ENCODE data around the gene SV2A.
"Not testable (repeated sequence)": the region's sequence is repeated elsewhere in the genome, so short reads cannot be mapped to it uniquely, and the experiment has no call there.

SV2A gene, protein sequence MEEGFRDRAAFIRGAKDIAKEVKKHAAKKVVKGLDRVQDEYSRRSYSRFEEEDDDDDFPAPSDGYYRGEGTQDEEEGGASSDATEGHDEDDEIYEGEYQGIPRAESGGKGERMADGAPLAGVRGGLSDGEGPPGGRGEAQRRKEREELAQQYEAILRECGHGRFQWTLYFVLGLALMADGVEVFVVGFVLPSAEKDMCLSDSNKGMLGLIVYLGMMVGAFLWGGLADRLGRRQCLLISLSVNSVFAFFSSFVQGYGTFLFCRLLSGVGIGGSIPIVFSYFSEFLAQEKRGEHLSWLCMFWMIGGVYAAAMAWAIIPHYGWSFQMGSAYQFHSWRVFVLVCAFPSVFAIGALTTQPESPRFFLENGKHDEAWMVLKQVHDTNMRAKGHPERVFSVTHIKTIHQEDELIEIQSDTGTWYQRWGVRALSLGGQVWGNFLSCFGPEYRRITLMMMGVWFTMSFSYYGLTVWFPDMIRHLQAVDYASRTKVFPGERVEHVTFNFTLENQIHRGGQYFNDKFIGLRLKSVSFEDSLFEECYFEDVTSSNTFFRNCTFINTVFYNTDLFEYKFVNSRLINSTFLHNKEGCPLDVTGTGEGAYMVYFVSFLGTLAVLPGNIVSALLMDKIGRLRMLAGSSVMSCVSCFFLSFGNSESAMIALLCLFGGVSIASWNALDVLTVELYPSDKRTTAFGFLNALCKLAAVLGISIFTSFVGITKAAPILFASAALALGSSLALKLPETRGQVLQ

DNA sequence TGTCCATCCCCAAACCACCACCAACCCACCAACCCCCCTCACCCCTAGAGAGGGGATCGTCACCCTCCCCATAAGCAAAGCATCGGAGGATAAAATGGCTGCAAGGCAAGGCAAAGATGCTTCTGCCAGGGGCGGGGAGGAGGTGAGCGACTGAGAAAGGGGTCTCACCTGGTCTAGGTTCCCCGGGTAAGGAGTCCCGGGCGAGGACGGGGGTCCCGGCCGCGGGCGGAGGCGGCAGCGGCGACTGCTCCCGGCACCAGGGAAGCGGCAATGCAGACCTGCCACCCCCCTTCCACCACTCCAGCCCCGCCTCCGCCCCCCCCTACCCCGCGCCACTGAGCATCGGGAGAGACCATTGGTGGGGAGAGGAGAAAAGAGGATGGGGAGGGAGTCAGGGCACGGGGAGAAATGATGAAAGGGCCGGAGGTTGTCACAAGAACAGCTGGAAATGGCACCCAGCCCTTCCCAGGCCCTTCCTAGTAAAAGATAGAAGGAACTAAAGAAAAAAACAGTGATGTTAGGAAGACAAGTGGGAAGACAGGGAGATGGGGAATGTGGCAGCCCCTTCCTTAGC, at the start of gene SV2A:
TSS of gene SV2A (minus strand) at position 274 of the 574 bp plus-strand sequence. CDS start 4,004 bp downstream, outside the sequence.
- no peak for DNase-seq (ENCODE audit: low read depth in 2 of 2)

DNA sequence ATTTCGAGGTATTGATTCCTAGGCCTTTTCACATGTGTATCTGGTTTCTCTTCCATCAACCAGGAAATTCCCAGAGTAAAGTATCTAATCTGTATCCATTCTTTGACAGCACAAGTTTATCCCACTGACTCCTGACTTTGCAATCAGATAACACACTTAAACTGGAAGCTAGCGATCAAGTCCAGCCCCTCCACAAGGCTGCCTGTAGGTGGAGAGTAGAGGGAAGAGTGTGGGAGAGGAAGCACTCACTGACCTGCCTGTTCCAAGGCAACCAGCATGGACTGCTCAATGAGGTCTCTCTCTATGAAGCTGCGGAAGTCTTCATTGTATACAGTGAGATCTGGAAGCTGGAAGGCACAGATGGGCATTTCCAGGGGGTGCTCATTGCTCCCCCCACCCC, 49.4 kb upstream of the SV2A start:
- no peak for DNase-seq (ENCODE audit: low read depth in 2 of 2)

DNA sequence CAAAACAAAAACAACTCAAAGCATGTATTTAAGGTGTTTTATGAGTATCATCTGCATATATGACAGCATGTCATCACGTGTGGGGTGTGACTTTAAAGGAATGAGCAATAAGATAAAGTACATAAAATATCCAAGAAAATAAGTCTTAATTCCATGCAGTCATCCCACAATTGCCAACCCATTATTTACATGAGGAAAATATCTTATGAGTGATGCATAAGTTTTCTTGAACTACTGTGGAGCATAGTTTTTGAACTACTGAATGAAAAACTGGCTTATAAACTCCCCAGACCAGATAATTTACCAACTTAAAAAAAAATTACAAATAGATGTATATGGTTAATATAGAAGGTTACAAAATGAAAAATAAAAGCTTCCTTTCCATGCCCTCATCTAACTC, 48.8 kb upstream of the SV2A start:
- DNase-seq (ENCODE audit: low read depth in 2 of 2) = no peak

DNA sequence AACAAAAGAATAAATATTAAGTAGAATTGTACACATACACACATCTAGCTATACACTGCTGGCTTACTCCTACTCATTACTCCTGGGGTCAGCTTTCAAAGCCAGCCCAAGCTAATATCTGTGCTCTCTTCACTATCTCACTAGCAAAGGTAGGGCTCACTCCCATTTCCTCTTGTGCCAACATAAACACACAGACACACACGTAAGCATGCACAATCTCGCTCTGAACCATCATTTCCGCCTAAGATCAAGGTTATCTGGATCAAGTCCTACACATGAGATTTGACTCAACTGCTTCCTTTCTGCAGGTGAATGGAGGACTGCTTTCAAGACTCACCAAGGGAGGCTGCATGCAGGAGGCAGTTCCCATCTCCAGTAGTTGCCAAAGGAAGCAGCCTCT, 47.8 kb upstream of the SV2A start:
- DNase-seq (ENCODE audit: low read depth in 2 of 2) = no peak

DNA sequence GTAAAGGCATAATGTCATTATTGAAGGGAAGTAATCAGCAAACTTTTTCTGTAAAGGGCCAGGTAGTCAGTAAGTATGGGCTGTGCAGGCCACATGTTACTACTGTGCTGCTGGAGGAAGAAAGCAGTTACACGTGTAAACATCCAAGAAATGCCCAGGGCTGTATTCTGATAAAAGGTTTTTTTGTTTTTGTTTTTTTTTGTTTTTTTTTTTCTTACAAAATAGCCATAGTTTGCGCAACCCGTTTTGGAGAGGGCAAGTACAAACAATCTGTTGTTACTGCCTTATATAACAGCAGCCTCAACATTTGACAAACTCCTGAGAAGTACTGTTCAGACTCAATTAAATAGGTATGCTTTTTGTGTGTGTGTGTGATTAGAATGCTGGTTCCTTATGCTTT, 45.7 kb upstream of the SV2A start:
- DNase-seq (ENCODE audit: low read depth in 2 of 2) = no peak

DNA sequence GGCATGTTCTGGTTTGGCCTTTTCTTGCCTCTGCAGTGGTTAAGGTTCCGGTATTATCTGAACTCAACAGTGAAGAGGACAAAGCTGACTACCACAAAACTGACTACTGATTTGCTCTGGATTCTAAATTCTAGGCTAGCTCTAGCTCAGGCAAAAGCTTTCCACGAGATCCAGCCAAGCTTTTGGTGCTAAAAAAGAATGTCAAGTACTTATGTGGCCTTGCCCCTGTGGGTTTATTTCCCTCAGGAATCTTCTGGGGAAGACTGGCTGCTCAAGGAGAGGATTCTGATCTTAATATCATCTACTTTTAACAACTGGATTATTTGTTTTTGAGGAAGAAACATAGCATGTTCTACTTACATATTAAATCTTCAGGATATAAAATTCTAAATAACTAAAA, 45.1 kb upstream of the SV2A start:
- no peak for DNase-seq (ENCODE audit: low read depth in 2 of 2)

DNA sequence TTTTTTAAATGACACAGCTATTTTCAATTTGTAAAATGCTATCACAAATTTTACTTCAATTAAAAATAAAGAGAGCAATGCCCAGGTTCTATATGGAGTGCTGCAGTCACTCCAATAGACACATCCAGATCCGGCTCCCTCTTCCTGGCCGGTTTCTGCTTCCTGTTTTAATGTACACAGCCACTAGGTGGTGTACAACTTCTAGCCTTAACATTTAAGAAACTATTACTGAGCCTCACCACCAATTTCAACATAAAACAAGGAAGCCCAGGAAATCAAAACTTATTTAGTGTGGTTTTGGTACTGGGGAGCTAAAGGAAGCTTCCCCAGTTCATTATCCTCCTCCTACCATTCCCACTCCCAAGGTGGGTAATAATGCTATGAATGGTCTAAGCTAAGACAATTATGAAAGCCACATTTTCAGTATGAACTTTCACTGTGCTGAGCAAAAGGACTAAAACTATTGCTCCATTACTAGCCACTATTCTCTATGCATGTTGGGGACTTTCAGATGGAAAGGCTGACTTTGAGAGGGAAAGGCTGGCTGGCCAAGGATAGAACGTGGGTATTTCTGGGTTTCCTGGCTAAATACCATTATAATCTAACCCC, 44.5 kb upstream of the SV2A start:
- no peak for DNase-seq (ENCODE audit: low read depth in 2 of 2)

DNA sequence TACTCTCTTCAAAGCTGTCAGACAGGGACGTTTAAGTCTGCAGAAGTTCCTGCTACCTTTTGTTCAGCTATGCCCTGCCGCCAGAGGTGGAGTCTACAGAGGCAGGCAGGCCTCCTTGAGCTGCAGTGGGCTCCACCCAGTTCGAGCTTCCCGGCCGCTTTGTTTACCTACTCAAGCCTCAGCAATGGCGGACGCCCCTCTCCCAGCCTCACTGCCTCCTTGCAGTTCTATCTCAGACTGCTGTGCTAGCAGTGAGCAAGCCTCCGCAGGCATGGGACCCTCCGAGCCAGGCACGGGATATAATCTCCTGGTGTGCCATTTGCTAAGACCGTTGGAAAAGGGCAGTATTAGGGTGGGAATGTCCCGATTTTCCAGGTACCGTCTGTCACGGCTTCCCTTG, 39.9 kb upstream of the SV2A start:
- not testable (repeated sequence) for DNase-seq (ENCODE audit: low read depth in 2 of 2)

DNA sequence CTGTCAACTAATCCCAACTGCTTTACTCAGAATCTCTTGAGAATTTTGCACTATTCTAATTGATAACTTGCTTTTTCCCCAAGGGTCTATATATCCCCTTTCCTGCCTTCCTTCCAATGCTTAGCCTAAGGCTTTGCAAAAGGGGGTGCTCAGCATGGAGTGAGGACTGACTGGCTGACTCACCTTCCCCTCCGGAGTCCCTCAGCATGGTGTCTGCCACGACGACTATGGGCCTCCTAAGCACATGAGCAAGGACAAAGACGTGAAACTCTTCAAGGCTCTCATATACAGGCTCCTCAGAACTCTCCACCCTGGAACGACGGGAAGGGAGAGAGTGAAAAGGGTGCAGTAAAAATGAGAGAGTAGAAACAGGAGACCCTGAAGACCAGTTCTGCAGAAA, 32.3 kb upstream of the SV2A start:
- DNase-seq (ENCODE audit: low read depth in 2 of 2) = no peak

DNA sequence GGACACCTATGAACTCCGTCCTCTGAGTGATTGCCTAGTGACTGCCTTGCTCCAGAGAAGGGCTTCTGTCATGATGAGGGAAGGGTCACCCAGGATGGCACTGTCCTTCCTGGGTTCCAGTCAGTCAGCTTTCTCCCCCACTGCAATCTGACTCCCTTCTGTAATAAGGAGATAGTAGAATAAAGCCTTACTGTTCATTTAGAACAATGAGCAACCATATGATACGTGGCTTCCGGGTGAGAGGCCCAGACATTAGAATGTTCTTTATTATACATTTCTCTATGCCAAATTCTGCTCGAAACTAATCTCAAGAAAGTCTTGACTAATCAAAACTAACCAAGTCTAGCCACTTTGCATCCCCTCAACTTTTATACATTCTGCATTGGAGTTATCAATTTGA, 27.6 kb upstream of the SV2A start:
- DNase-seq (ENCODE audit: low read depth in 2 of 2) = no peak

DNA sequence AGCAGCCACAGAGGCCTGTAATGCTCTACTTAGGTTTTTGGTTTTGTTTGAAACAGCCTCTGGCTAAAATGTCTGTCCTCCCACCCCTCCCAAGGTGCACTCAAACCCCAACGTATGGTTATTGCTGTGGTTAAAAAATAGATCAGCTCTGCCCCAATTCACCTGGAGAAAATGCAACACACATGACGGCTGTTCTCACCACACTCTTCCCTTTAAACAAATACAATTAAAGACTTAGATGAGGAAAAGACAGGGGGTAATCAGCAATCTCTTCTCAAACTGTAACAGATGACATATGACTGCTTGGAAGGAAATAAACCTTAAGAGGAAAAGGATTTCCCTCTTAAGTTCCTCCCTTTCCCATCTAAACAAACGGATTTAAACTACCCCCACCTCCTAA, 25.2 kb upstream of the SV2A start:
- no peak for DNase-seq (ENCODE audit: low read depth in 2 of 2)

DNA sequence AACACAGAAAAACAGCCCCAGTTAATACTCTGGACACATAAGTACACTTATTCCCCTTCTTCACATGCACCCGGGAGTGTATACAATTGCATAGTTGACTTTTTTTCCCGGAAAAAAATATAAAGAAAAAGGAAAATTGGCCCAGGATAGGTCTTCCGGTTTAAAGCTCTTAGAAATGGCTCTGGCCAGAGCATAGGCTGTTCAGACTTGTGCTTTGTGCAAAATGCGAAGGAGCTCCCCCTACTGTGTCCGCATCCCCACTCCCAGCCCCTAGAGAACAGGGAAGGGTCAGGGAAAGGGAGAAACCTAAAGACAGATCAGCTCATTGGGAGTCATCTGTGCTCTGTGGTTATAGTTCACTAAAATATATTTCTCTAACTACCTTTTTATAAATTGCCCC, 24.6 kb upstream of the SV2A start:
- no peak for DNase-seq (ENCODE audit: low read depth in 2 of 2)

DNA sequence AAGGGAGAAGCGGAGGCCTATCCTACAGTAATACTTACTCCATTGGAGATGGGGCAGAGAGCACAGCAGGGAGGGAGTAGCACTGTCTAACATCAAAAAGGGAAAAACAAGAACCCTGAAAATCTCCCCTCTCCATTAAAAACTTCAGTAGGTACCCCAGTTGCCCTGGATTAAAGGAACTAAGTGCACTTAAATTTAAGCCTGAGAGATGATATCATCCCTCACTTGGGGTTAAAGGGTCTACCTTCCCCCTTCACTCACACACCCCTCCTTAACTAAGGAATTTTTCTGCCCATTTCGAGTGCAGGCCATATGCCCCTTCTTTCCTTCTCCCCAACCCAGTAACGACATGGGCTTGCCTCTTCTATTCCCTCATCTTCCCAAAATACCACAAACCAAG, 22.8 kb upstream of the SV2A start:
- no peak for DNase-seq (ENCODE audit: low read depth in 2 of 2)

DNA sequence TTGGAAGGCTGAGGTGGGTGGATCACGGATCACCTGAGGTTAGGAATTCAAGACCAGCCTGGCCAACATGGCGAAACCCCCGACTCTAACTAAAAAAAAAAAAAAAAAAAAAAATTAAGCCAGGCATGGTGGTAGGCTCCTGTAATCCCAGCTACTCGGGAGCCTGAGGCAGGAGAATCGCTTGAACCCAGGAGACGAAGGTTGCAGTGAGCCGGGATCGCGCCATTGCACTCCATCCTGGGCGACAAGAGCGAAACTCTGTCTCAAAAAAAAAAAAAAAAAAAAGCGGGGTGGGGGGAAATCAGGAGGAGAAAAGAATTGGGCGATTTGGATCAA, 21.0 kb upstream of the SV2A start:
- DNase-seq (ENCODE audit: low read depth in 2 of 2) = not testable (repeated sequence)

DNA sequence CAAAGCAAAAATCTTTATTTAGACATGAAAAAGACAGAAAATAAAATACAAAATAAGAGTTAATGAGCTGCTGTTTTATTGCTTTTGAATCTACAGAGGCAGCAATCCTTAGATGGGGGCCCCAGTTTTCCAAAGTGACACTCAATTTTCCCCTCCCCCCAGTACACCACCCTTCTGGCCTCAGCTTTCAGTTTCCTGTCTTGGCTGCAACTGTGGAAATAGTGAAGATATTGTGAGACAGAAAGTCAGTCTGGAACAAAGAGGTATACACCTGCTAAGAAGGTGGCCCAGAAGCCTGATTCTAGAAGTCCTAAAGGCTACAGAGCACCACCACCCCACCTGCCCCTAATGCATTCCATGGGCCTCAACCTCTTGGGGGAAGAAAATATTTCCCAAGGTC, 20.1 kb upstream of the SV2A start:
- no peak for DNase-seq (ENCODE audit: low read depth in 2 of 2)

DNA sequence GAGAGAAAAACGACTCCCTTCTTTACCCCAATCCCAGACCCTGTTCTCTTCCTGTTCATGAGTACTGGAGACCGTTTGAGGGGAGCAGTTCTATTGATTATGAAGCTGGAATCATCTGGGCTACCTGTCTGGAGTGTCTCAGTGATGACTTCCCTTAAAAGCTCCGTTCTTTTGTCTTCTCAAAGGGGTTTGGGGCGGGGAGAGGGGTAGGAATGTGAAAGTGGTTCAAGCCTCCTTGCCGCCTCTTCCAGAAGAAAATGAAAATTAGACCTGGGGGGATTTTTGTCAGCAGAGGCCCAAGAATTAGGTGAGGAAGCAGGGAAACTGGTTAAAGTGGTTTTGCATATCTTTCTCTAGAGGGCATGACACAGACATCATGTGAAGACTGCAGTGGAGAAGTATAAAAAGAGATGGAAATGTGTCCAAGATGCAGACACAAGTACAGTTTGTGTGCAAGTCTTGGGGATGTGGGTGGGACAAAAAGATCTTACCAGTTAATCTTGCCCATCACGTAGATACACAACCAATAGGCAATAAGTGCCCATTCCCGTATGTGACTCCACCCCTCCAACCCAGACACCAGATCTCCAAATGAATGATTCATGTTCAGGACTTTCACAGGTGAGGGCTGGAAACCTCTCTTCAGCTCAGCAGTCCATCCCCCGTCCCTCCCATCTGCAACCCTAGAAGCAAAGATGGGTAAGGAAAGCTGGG, 19.5 kb upstream of the SV2A start:
- no peak for DNase-seq (ENCODE audit: low read depth in 2 of 2)

DNA sequence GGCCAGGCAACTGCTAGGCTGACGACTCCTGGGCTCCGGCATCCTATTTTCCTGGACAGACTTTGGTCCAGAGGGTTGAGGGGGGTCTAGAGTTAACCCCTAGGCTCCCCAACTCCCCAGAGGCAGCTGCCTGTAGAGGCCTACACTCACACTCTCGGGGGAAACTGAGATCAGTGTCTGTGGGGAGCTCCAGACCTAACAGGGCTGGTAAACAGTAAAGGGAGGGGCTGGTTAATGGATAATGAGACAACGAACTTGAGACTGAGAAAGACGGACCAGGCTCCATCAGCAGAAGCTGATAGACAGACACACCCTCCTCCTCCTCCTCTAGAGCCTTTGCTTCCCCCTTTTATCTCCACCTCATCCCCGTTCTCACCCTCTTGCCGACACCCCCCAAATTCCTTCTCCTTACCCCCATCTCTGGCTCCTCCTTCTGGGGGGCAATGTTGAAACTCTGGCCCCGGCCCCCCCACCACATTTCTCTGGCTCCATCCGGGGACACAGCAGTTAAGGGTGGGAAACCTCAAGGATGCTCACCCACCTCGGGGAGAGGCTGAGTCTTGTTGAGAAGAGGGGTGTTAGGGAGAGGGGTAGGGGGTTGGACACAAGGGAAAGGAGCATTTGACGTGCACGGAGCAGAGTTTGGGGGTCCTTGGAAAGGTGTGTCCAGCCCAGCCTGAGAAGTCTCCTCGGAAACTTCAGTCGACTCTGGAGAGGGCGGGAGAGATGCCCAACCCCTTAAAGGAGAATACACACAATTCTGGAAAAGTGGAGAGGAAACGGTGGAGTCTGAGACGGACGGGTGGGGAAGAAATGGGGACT, 18.7 kb upstream of the SV2A start, which contains the start of gene MTMR11:
TSS of gene MTMR11 (minus strand) at position 710 of the 822 bp plus-strand sequence. CDS start at position 478, 232 bp downstream.
- DNase-seq (ENCODE audit: low read depth in 2 of 2) = no peak

DNA sequence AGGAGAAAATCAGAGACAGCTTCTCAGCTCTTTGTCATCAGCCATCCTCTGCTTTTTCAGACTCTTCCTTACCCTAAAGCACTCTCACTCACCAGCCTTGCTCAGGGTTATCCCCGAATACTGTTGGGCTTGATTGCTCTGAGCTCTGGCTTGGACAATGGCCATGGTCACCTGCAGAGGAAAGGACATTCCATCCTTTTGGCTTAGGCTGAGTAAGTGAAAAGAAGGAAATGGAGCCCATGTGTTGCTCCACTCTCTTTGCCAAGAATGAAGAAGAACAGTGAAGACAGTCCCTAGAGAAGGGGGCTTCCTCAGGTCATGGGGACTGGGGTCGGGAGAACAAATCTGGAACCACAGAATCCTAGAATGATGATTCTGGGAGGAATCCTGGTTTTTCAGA, 16.7 kb upstream of the SV2A start:
- DNase-seq (ENCODE audit: low read depth in 2 of 2) = no peak

DNA sequence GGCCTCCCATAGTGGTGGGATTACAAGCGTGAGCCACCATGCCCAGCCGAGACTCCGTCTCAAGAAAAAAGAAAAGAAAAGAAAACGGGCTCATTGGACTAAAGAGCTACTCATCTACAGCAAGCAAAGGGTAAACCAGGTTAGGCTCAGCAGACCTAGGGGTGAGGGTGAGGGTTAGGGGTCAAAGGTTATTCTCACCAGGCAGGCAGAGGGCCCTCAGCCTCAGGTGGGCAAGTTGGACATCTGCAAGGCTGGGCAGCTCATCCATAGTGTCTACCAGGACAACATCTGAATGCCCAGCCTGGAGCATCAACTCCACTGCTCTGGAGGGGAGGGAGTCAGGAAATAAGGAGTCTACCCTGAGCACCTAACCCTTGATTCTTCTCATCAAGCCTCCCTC, 15.6 kb upstream of the SV2A start:
- DNase-seq (ENCODE audit: low read depth in 2 of 2) = no peak

DNA sequence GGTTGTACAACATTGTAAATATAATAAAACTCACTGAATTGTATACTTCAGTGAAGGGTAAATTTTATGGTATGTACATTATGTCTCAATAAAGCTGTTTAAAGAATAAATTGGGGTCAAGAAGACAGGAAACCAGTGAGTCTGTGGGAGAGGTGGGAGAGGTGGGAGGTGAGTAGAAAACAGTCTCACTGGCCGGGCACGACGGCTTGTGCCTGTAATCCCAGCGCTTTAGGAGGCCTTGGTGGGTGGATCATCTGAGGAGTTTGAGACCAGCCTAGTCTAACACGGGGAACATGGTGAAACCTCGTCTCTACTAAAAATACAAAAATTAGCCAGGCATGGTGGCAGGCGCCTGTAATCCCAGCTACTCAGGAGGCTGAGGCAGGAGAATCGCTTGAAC, 14.8 kb upstream of the SV2A start:
- no peak for DNase-seq (ENCODE audit: low read depth in 2 of 2)

DNA sequence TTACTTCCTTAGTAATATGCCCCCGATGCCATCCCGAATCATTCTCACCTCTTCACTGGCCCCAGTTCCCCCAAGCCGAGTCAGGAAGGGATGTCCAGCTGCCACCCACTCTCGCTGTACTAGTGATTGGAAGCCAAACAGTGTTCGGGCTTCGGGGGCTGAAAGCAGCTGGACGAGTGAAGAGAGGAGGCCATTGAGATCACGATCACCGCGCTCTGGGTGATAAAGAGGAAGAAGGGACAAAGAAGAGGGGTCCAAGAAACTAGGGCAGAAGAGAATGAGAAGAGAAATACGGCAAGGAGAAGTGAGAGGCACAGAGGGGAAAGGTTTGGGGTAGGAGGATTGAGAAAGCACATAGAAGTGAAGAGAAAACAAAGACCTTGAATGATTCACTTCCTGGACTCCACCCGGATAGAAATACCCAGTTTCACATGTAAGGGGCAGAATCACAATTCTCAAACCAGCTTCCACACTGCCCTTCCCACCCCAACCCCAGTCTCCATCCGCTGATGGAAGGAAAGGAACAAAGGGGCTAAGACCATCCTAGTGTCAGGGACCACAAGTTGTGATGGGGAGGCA, 13.7 kb upstream of the SV2A start:
- DNase-seq (ENCODE audit: low read depth in 2 of 2) = no peak

All from stimulated activated CD4-positive, alpha-beta T cell treated with anti-CD3 and anti-CD28 coated beads, Interleukin-1b, Interleukin-23, amount 100 ng/mL, for 1 hour (primary cell).